GM18870 (cell line): ENCODE data around the gene GGNBP2.
"Not testable (repeated sequence)": the region's sequence is repeated elsewhere in the genome, so short reads cannot be mapped to it uniquely, and the experiment has no call there.

ENCODE experiments used
- ATAC-seq: cut with Tn5 transposase; IDR thresholded peaks from one replicate; pipeline ENCODE4 v1.9.1; 2021; ENCODE audit warnings: moderate library complexity; ENCODE audit not compliant: unreplicated experiment

The GGNBP2 gene

GRCh38 chr17:36544307-36545076, at the start of gene GGNBP2:
Gene GGNBP2, plus strand, starts transcription at chr17:36544919. Its CDS starts 806 bp downstream, at chr17:36545725.
- ATAC-seq = no peak

- no peak for ATAC-seq
Measured at GRCh38 chr17:36495076-36495578, 49.6 kb upstream of the GGNBP2 start.

GRCh38 chr17:36496018-36496789, 48.5 kb upstream of the GGNBP2 start:
- ATAC-seq = no peak

- no peak for ATAC-seq
Measured at GRCh38 chr17:36498155-36498554, 46.6 kb upstream of the GGNBP2 start.

- ATAC-seq = no peak
Measured at GRCh38 chr17:36498560-36499300, 46.0 kb upstream of the GGNBP2 start.

- no peak for ATAC-seq
Measured at GRCh38 chr17:36500745-36501225, 43.9 kb upstream of the GGNBP2 start.

- ATAC-seq = no peak
Measured at GRCh38 chr17:36501351-36501750, 43.4 kb upstream of the GGNBP2 start.

GRCh38 chr17:36501963-36502362, 42.8 kb upstream of the GGNBP2 start:
- ATAC-seq = no peak

GRCh38 chr17:36503456-36504155, 41.1 kb upstream of the GGNBP2 start:
- no peak for ATAC-seq

- no peak for ATAC-seq
Measured at GRCh38 chr17:36504156-36504545, 40.6 kb upstream of the GGNBP2 start.

GRCh38 chr17:36505171-36505570, 39.5 kb upstream of the GGNBP2 start:
- ATAC-seq = no peak

GRCh38 chr17:36506249-36506826, 38.4 kb upstream of the GGNBP2 start:
- no peak for ATAC-seq

GRCh38 chr17:36506831-36507230, 37.9 kb upstream of the GGNBP2 start:
- no peak for ATAC-seq

GRCh38 chr17:36507266-36507665, 37.5 kb upstream of the GGNBP2 start:
- ATAC-seq = no peak

- ATAC-seq = not testable (repeated sequence)
Measured at GRCh38 chr17:36508439-36508838, 36.3 kb upstream of the GGNBP2 start.

GRCh38 chr17:36509272-36509985, 35.3 kb upstream of the GGNBP2 start:
- ATAC-seq = no peak

- no peak for ATAC-seq
Measured at GRCh38 chr17:36510636-36511035, 34.1 kb upstream of the GGNBP2 start.

- ATAC-seq = no peak
Measured at GRCh38 chr17:36511216-36511615, 33.5 kb upstream of the GGNBP2 start.

- ATAC-seq = no peak
Measured at GRCh38 chr17:36512641-36513040, 32.1 kb upstream of the GGNBP2 start.

- ATAC-seq = no peak
Measured at GRCh38 chr17:36514856-36515255, 29.9 kb upstream of the GGNBP2 start.
